Measurements from ENCODE around the gene KCND2. TPM values are rescaled to one million over a fixed set of nuclear protein-coding genes. Genes with fewer than 3 reads are reported as not detected.

KCND2 gene
- polyA plus RNA-seq, 3 donors, result not detected

DNA sequence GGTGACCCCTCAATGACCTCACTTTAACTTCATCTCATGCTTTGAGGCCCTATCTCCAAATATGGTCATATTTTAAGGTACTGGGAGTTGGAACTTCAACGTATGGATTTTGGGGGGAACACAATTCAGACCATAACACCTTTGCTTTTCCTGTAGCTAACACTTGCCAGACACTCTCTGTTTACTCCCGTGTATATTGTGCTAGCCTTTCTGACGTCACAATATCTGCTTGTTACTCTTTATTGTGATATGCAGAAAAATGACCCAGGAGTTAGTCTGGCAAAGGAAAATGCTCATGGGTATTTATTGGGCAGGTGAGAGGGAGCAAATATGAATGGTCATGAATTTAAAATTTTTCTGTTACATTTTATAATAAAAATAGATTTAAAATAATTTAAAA is 45.7 kb upstream of the KCND2 start:
- Histone ChIP-seq H3K27me3 (ENCODE audit: control insufficient read depth in 2 of 2, insufficient read depth in 2 of 2, low read length in 2 of 2) (no peaks in the 10 kb centered on the region), H3K9me3 (replicated peaks in 1 of 2; ENCODE audit: control insufficient read depth in 1 of 2, insufficient read depth in 1 of 2, low read length in 2 of 2) (no peaks in the 10 kb centered on the region), H3K27ac (ENCODE audit: low read depth in 1 of 2, low read length in 2 of 2) (no peak overlapping the region), H3K79me2 (ENCODE audit: insufficient read depth, low read length) (no peaks in the 10 kb centered on the region), H3K4me2 (replicated peaks; ENCODE audit: extremely low read depth, low read length, poor library complexity, severe bottlenecking) (no peak overlapping the region), H4K20me1 (ENCODE audit: insufficient read depth, low read length) (no peaks in the 10 kb centered on the region), H2AFZ (ENCODE audit: insufficient read depth, low read depth, low read length, poor library complexity, severe bottlenecking) (no peak overlapping the region), H3K4me3 (replicated peaks in 1 of 3; ENCODE audit: low read depth in 2 of 3, low read length in 3 of 3) (no peak overlapping the region), H3K36me3 (replicated peaks in 1 of 2; ENCODE audit: control insufficient read depth in 1 of 2, insufficient read depth in 2 of 2, low read length in 2 of 2) (no peaks in the 10 kb centered on the region), H3K4me1 (ENCODE audit: control insufficient read depth in 1 of 2, insufficient read depth in 2 of 2, low read length in 2 of 2) (no peaks in the 10 kb centered on the region), H3K9ac (ENCODE audit: insufficient read depth, low read length, poor library complexity, severe bottlenecking) (no peak overlapping the region)
- H3K36me3 Mint-ChIP-seq, result no peaks in the 10 kb centered on the region
- no peak for DNase-seq
- H3K27ac Mint-ChIP-seq, result no peak overlapping the region
- TF ChIP-seq, protein P1, sequence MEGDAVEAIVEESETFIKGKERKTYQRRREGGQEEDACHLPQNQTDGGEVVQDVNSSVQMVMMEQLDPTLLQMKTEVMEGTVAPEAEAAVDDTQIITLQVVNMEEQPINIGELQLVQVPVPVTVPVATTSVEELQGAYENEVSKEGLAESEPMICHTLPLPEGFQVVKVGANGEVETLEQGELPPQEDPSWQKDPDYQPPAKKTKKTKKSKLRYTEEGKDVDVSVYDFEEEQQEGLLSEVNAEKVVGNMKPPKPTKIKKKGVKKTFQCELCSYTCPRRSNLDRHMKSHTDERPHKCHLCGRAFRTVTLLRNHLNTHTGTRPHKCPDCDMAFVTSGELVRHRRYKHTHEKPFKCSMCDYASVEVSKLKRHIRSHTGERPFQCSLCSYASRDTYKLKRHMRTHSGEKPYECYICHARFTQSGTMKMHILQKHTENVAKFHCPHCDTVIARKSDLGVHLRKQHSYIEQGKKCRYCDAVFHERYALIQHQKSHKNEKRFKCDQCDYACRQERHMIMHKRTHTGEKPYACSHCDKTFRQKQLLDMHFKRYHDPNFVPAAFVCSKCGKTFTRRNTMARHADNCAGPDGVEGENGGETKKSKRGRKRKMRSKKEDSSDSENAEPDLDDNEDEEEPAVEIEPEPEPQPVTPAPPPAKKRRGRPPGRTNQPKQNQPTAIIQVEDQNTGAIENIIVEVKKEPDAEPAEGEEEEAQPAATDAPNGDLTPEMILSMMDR (IDR thresholded peaks at IDR 0.05), result no peak
- intact Hi-C loops (cut with micrococcal nuclease), result no loop called here
- H3K4me3 Mint-ChIP-seq, result no peak overlapping the region
- H3K9me3 Mint-ChIP-seq, result peaks cover 0 to 10% (median 0%) of the 10 kb centered on the region in 7 donors
- no peaks in the 10 kb centered on the region for H3K4me1 Mint-ChIP-seq
- no CpG with 5 or more reads among the region's 3 CpGs for WGBS (ENCODE audit: insufficient coverage)
- no peaks in the 10 kb centered on the region for H3K27me3 Mint-ChIP-seq (ENCODE audit: low read depth in 3 of 3)

DNA sequence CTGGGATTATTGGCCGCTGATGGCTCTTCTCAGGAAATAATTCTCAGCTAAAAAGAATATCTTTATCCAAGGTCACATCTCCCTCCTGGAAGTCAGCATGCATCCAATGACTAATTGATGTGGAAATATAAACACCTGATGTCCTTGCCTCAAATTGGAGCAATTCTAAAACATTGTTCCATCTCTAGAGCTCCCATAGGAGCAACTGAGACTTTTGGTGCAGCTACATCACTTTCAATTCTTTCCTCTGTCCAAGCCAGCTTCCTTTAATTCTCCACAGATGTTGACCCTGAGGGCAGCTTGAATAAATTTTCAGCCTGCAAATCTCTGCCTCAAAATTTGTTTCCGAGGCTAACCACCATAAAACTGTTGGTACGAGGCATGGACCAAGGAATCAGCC is 43.9 kb upstream of the KCND2 start:
- Histone ChIP-seq H3K4me3 (replicated peaks in 1 of 3; ENCODE audit: low read depth in 2 of 3, low read length in 3 of 3) (no peak overlapping the region), H3K36me3 (replicated peaks in 1 of 2; ENCODE audit: control insufficient read depth in 1 of 2, insufficient read depth in 2 of 2, low read length in 2 of 2) (no peaks in the 10 kb centered on the region), H3K27me3 (ENCODE audit: control insufficient read depth in 2 of 2, insufficient read depth in 2 of 2, low read length in 2 of 2) (no peaks in the 10 kb centered on the region), H2AFZ (ENCODE audit: insufficient read depth, low read depth, low read length, poor library complexity, severe bottlenecking) (no peak overlapping the region), H3K4me1 (ENCODE audit: control insufficient read depth in 1 of 2, insufficient read depth in 2 of 2, low read length in 2 of 2) (no peaks in the 10 kb centered on the region), H3K4me2 (replicated peaks; ENCODE audit: extremely low read depth, low read length, poor library complexity, severe bottlenecking) (no peak overlapping the region), H3K79me2 (ENCODE audit: insufficient read depth, low read length) (no peaks in the 10 kb centered on the region), H3K9me3 (replicated peaks in 1 of 2; ENCODE audit: control insufficient read depth in 1 of 2, insufficient read depth in 1 of 2, low read length in 2 of 2) (no peaks in the 10 kb centered on the region), H3K9ac (ENCODE audit: insufficient read depth, low read length, poor library complexity, severe bottlenecking) (no peak overlapping the region), H3K27ac (ENCODE audit: low read depth in 1 of 2, low read length in 2 of 2) (no peak overlapping the region), H4K20me1 (ENCODE audit: insufficient read depth, low read length) (no peaks in the 10 kb centered on the region)
- TF ChIP-seq, protein P1 (IDR thresholded peaks at IDR 0.05), result no peak
- no peak for DNase-seq
- H3K27me3 Mint-ChIP-seq (ENCODE audit: low read depth in 3 of 3), result no peaks in the 10 kb centered on the region
- H3K36me3 Mint-ChIP-seq, result no peaks in the 10 kb centered on the region
- no CpG with 5 or more reads among the region's 3 CpGs for WGBS (ENCODE audit: insufficient coverage)
- no peak overlapping the region for H3K27ac Mint-ChIP-seq
- no peak overlapping the region for H3K4me3 Mint-ChIP-seq
- peaks cover 0 to 10% (median 0%) of the 10 kb centered on the region in 7 donors for H3K9me3 Mint-ChIP-seq
- no peaks in the 10 kb centered on the region for H3K4me1 Mint-ChIP-seq
- intact Hi-C loops (cut with micrococcal nuclease), result no loop called here

All from CD14-positive monocyte (primary cell).